ENCODE results near the gene BLNK.

BLNK gene

GRCh38 chr10:96268341-96268909 lies 2.9 kb downstream of the BLNK start:
- Histone ChIP-seq H3K36me3 (ENCODE audit: insufficient read depth, low read depth, low read length) (no peaks in the 10 kb centered on the region), H3K27me3 (ENCODE audit: insufficient read depth, low read length) (no peaks in the 10 kb centered on the region), H3K4me3 (ENCODE audit: low read length) (no peak overlapping the region), H3K9ac (ENCODE audit: low read depth, low read length) (no peak overlapping the region), H3K9me3 (ENCODE audit: insufficient read depth, low read depth, low read length) (no peaks in the 10 kb centered on the region), H3K27ac (ENCODE audit: low read length) (no peak overlapping the region), H3K4me1 (ENCODE audit: insufficient read depth, low read length) (peaks cover under 1% of the 10 kb centered on the region; the same call in 1 of the 2 replicates)

DNA sequence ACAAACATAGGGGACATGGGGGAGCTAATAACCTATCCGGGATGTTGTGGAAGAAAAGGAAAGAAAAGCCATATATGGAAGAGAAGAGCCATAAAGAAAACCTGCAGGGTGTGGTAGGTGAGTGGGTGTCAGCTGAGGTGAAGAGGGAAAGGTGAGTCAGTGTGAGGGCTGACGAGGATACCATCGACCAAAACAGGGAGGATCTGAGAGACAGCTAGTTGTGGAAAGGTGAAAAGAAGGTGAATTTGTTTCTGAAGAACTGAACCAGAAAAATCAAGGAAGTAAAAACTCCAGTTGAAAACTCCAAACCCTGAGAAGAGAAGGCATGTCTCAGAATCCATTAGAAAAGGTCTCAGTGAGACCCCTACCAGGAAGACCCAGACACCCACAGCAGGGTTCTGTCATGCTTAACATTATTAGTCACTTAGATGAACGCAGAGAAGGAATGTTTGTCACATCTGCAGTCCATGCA lies 4.1 kb downstream of the BLNK start:
- H3K9me3 ChIP-seq (ENCODE audit: insufficient read depth, low read depth, low read length) = no peaks in the 10 kb centered on the region
- H3K9ac ChIP-seq (ENCODE audit: low read depth, low read length) = no peak overlapping the region
- H3K4me1 ChIP-seq (ENCODE audit: insufficient read depth, low read length) = peaks cover 5% of the 10 kb centered on the region; the same call in 1 of the 2 replicates
- no peak overlapping the region for H3K27ac ChIP-seq (ENCODE audit: low read length)
- H3K4me3 ChIP-seq (ENCODE audit: low read length) = no peak overlapping the region
- no peaks in the 10 kb centered on the region for H3K27me3 ChIP-seq (ENCODE audit: insufficient read depth, low read length)
- no peaks in the 10 kb centered on the region for H3K36me3 ChIP-seq (ENCODE audit: insufficient read depth, low read depth, low read length)

GRCh38 chr10:96266118-96266770 lies 5.1 kb downstream of the BLNK start:
- Histone ChIP-seq H3K27ac (ENCODE audit: low read length) (no peak overlapping the region), H3K4me1 (ENCODE audit: insufficient read depth, low read length) (peaks cover 5% of the 10 kb centered on the region; the same call in 1 of the 2 replicates), H3K9me3 (ENCODE audit: insufficient read depth, low read depth, low read length) (no peaks in the 10 kb centered on the region), H3K4me3 (ENCODE audit: low read length) (no peak overlapping the region), H3K9ac (ENCODE audit: low read depth, low read length) (no peak overlapping the region), H3K27me3 (ENCODE audit: insufficient read depth, low read length) (no peaks in the 10 kb centered on the region), H3K36me3 (ENCODE audit: insufficient read depth, low read depth, low read length) (no peaks in the 10 kb centered on the region)

- Histone ChIP-seq H3K27me3 (ENCODE audit: insufficient read depth, low read length) (no peaks in the 10 kb centered on the region), H3K9me3 (ENCODE audit: insufficient read depth, low read depth, low read length) (no peaks in the 10 kb centered on the region), H3K4me3 (ENCODE audit: low read length) (no peak overlapping the region), H3K4me1 (ENCODE audit: insufficient read depth, low read length) (peaks cover 5% of the 10 kb centered on the region; the same call in 1 of the 2 replicates), H3K9ac (ENCODE audit: low read depth, low read length) (no peak overlapping the region), H3K36me3 (ENCODE audit: insufficient read depth, low read depth, low read length) (no peaks in the 10 kb centered on the region), H3K27ac (ENCODE audit: low read length) (no peak overlapping the region)
Measured at GRCh38 chr10:96264938-96265337, 6.4 kb downstream of the BLNK start.

DNA sequence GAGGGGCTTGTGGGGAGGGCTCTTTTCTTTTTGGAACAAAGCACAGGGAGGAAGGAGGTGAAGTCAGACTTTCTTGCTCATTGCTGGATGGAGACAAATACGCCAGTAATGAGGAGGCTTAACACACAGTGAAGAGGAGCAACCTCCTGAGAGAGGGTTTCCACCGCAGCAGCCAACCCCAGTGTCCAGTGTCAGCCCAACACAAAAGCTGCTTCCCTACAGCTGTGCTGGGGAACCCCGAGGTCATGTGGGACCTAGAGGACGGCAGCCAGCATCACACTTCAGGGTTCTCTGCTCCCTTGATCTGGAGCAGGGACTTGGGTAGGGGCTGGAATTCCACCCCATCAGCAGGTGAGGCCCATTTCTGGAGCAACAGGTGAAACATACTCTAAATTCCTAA lies 7.7 kb downstream of the BLNK start:
- H3K9ac ChIP-seq (ENCODE audit: low read depth, low read length) = no peak overlapping the region
- no peak overlapping the region for H3K27ac ChIP-seq (ENCODE audit: low read length)
- H3K36me3 ChIP-seq (ENCODE audit: insufficient read depth, low read depth, low read length) = no peaks in the 10 kb centered on the region
- no peaks in the 10 kb centered on the region for H3K27me3 ChIP-seq (ENCODE audit: insufficient read depth, low read length)
- H3K4me1 ChIP-seq (ENCODE audit: insufficient read depth, low read length) = peaks cover 5% of the 10 kb centered on the region; the same call in 1 of the 2 replicates
- no peak overlapping the region for H3K4me3 ChIP-seq (ENCODE audit: low read length)
- H3K9me3 ChIP-seq (ENCODE audit: insufficient read depth, low read depth, low read length) = no peaks in the 10 kb centered on the region

DNA sequence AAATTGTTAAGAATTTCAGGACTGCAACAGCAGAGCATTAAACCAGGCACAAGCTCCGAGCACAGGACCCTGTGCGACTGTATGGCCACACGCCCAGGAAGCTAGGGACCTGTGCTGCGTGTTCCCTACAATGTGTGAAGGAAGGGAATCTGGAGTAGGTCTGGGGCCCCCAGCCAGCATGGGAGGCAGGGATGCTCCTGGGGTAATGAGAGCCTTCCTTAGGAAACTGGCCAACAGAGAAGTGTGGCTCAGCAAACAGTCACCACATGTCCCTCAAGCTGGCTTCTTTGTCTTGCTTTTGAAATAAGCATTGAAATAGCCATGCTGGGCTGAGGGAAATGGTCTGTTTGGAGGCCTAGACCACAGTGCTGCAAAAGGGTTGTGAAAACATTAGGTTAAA lies 8.2 kb downstream of the BLNK start:
- H3K9ac ChIP-seq (ENCODE audit: low read depth, low read length) = no peak overlapping the region
- no peaks in the 10 kb centered on the region for H3K36me3 ChIP-seq (ENCODE audit: insufficient read depth, low read depth, low read length)

DNA sequence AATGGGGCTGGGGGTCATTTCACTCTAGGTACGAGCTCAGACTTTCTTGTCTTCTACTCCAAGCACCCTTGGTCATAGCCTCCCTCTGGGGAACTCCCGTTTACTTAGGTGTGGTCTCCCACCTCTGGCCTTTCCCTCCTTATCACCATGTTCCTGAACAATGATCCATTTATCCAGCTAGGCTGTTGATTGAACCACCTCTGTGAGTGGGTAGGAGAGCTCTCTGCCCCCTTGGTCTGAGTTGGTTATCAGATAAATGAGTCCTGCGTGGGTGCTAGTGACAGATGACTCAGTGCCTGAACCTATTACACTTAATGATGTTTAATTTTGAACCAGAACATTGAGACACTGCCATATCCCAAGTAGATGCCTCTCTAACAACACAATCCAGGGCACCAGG lies 9.4 kb downstream of the BLNK start:
- no peak overlapping the region for H3K27ac ChIP-seq (ENCODE audit: low read length)
- H3K9ac ChIP-seq (ENCODE audit: low read depth, low read length) = no peak overlapping the region
- no peaks in the 10 kb centered on the region for H3K9me3 ChIP-seq (ENCODE audit: insufficient read depth, low read depth, low read length)
- H3K36me3 ChIP-seq (ENCODE audit: insufficient read depth, low read depth, low read length) = no peaks in the 10 kb centered on the region
- no peaks in the 10 kb centered on the region for H3K27me3 ChIP-seq (ENCODE audit: insufficient read depth, low read length)
- no peak overlapping the region for H3K4me3 ChIP-seq (ENCODE audit: low read length)
- H3K4me1 ChIP-seq (ENCODE audit: insufficient read depth, low read length) = peaks cover 5% of the 10 kb centered on the region; the same call in 1 of the 2 replicates

More for the DNA sequence above, 8.2 kb downstream of the BLNK start:
- H3K27ac ChIP-seq (ENCODE audit: low read length) = no peak overlapping the region
- no peaks in the 10 kb centered on the region for H3K9me3 ChIP-seq (ENCODE audit: insufficient read depth, low read depth, low read length)
- peaks cover 5% of the 10 kb centered on the region; the same call in 1 of the 2 replicates for H3K4me1 ChIP-seq (ENCODE audit: insufficient read depth, low read length)
- no peaks in the 10 kb centered on the region for H3K27me3 ChIP-seq (ENCODE audit: insufficient read depth, low read length)
- H3K4me3 ChIP-seq (ENCODE audit: low read length) = no peak overlapping the region

DNA sequence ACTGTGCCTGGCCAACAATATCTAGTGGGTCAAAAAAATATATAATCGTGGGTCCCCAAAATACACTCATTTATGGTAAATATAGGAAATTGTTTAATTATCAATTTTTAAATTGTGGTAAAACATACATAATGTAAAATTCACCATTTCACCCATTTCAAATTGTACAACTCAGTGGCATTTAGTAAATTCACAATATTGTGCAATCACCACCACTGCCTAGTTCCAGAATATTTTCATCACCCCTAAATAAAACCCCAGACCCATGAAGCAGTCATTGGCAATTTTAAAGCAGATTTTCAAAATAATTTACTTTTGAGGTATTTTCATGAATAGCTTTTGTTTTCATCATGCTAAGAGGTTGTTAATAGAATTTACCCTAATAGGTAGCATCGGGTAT lies 10.2 kb downstream of the BLNK start:
- Histone ChIP-seq H3K9me3 (ENCODE audit: insufficient read depth, low read depth, low read length) (no peaks in the 10 kb centered on the region), H3K4me3 (ENCODE audit: low read length) (no peak overlapping the region), H3K4me1 (ENCODE audit: insufficient read depth, low read length) (peaks cover 5% of the 10 kb centered on the region; the same call in 1 of the 2 replicates), H3K9ac (ENCODE audit: low read depth, low read length) (no peak overlapping the region), H3K36me3 (ENCODE audit: insufficient read depth, low read depth, low read length) (no peaks in the 10 kb centered on the region), H3K27ac (ENCODE audit: low read length) (no peak overlapping the region), H3K27me3 (ENCODE audit: insufficient read depth, low read length) (no peaks in the 10 kb centered on the region)

GRCh38 chr10:96260014-96260413 lies 11.4 kb downstream of the BLNK start:
- Histone ChIP-seq H3K27me3 (ENCODE audit: insufficient read depth, low read length) (no peaks in the 10 kb centered on the region), H3K9ac (ENCODE audit: low read depth, low read length) (no peak overlapping the region), H3K27ac (ENCODE audit: low read length) (no peak overlapping the region), H3K36me3 (ENCODE audit: insufficient read depth, low read depth, low read length) (no peaks in the 10 kb centered on the region), H3K4me3 (ENCODE audit: low read length) (no peak overlapping the region), H3K9me3 (ENCODE audit: insufficient read depth, low read depth, low read length) (no peaks in the 10 kb centered on the region), H3K4me1 (ENCODE audit: insufficient read depth, low read length) (peaks cover 11% of the 10 kb centered on the region; the same call in 1 of the 2 replicates)

DNA sequence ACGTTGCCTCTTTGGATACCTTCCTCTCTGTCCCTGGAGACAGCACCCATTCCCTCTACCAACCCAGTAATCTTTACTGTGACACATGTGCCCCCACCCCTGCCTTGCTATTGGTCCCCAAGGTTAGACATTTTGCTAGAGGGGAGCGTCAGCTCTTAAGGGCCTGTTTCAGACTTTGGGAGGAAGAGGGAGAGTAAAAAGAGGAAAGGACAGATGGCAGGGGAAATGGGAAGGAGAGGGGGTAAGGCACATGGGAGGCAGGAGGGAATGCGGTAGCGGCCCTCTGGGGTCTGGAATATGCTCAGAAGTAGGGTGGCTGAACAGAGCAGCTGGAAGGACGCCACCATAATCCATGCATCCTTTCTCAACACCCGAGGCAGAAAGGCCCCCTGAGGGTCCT lies 12.2 kb downstream of the BLNK start:
- no peaks in the 10 kb centered on the region for H3K36me3 ChIP-seq (ENCODE audit: insufficient read depth, low read depth, low read length)
- H3K4me3 ChIP-seq (ENCODE audit: low read length) = no peak overlapping the region
- H3K9ac ChIP-seq (ENCODE audit: low read depth, low read length) = no peak overlapping the region
- no peaks in the 10 kb centered on the region for H3K27me3 ChIP-seq (ENCODE audit: insufficient read depth, low read length)
- H3K27ac ChIP-seq (ENCODE audit: low read length) = no peak overlapping the region
- no peaks in the 10 kb centered on the region for H3K9me3 ChIP-seq (ENCODE audit: insufficient read depth, low read depth, low read length)
- H3K4me1 ChIP-seq (ENCODE audit: insufficient read depth, low read length) = peaks cover 11% of the 10 kb centered on the region; the same call in 1 of the 2 replicates

DNA sequence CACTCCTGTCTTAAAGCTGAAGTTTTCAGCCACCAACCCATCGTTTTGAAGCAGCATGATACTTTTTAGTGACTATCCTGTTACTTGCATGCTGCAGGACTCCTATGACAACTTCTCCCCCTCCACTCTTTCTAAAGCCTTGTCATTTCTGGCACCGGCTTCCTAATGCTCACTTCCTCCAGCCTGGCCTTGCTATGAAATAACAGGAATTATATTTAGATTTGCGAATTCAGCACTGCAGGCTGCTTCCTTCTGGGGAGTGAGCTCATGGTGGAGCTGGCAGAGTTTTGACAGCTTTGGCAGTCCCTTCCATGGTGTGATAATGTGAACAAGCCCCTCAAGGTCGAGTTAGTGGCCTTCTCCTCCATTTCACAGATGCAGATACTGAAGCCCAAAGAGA lies 13.4 kb downstream of the BLNK start:
- no peak overlapping the region for H3K4me3 ChIP-seq (ENCODE audit: low read length)
- H3K27ac ChIP-seq (ENCODE audit: low read length) = no peak overlapping the region
- H3K36me3 ChIP-seq (ENCODE audit: insufficient read depth, low read depth, low read length) = no peaks in the 10 kb centered on the region
- H3K27me3 ChIP-seq (ENCODE audit: insufficient read depth, low read length) = no peaks in the 10 kb centered on the region
- peaks cover 6% of the 10 kb centered on the region; the same call in 1 of the 2 replicates for H3K4me1 ChIP-seq (ENCODE audit: insufficient read depth, low read length)
- no peaks in the 10 kb centered on the region for H3K9me3 ChIP-seq (ENCODE audit: insufficient read depth, low read depth, low read length)
- H3K9ac ChIP-seq (ENCODE audit: low read depth, low read length) = no peak overlapping the region
